ENCODE data around the gene CARM1. TPM values are rescaled to one million over a fixed set of nuclear protein-coding genes. Genes with fewer than 3 reads are reported as not detected.

Gene CARM1
- total and polyA plus RNA-seq, 2 donors (not counting 1 experiment from before 2014, with no cell fraction given), result 33.0 to 34.3 TPM

- no peaks in the 10 kb centered on the region for H3K27me3 Mint-ChIP-seq
- Histone ChIP-seq H3K9me3 (ENCODE audit: control extremely low read depth in 1 of 3, control insufficient read depth in 2 of 3, insufficient read depth in 1 of 3, low read length in 2 of 3) (peaks cover 1 to 31% (median 9%) of the 10 kb centered on the region in 3 donors), H3K27me3 (replicated peaks in 1 of 4; ENCODE audit: control extremely low read depth in 1 of 4, control insufficient read depth in 3 of 4, insufficient read depth in 4 of 4, low read length in 3 of 4) (no peaks in the 10 kb centered on the region), H4K20me1 (ENCODE audit: control insufficient read depth, insufficient read depth, low read length, poor library complexity, severe bottlenecking) (peaks cover 7% of the 10 kb centered on the region), H3K36me3 (replicated peaks in 1 of 2; ENCODE audit: control extremely low read depth in 1 of 2, control insufficient read depth in 1 of 2, extremely low read depth in 1 of 2, insufficient read depth in 2 of 2, low read length in 1 of 2) (peaks cover 0 to 17% of the 10 kb centered on the region in 2 experiments), H3K9ac (ENCODE audit: low read length) (peak overlapping the region; percentile 92), H3K4me1 (ENCODE audit: control insufficient read depth in 2 of 2, insufficient read depth in 2 of 2, low read length in 2 of 2) (peaks cover 7 to 17% of the 10 kb centered on the region in 2 donors), H2AFZ (ENCODE audit: insufficient read depth, low read depth, low read length, poor library complexity, severe bottlenecking) (peak overlapping the region; percentile 85), H3K79me2 (ENCODE audit: control insufficient read depth, insufficient read depth, low read length) (no peaks in the 10 kb centered on the region), H3K4me2 (replicated peaks; ENCODE audit: low read depth, low read length, poor library complexity, severe bottlenecking) (peak overlapping the region; percentile 87), H3K27ac (ENCODE audit: low read length in 2 of 2) (peak overlapping the region; percentile 95 to 97), H3K4me3 (ENCODE audit: control extremely low read depth in 1 of 5, extremely low read depth in 1 of 5, insufficient read depth in 1 of 5, low read depth in 2 of 5, low read length in 4 of 5) (peak overlapping the region in 4 of 5 experiments; percentile 91 to 97 (median 95))
- H3K9me3 Mint-ChIP-seq (ENCODE audit: insufficient read depth), result peaks cover 6% of the 10 kb centered on the region
- ChIA-PET CTCF (interaction anchor here (0.6 to 5.0 kb wide), 7 partner anchors 11 to 136 kb away, joined by 3 to 62 read pairs (median 4); partner anchors contain the start of genes CARM1 and DNM2), POLR2A (interaction anchor here (0.5 to 2.0 kb wide), 14 partner anchors 12 to 747 kb away, joined by 3 to 18 read pairs (median 4); partner anchors contain the start of genes CARM1, DNM2, KRI1 and QTRT1)
- no peak for ATAC-seq (ENCODE audit: low read depth)
- peak overlapping the region; percentile 96 for H3K4me3 Mint-ChIP-seq
- 72% methylated on average over 32 of the region's 32 CpGs for WGBS (ENCODE audit: insufficient coverage)
- intact Hi-C loops (cut with micrococcal nuclease), result loop anchor here (1.0 to 5.0 kb wide), 2 partner anchors 76 to 1018 kb away; partner anchors contain the start of gene FBXL12
- TF ChIP-seq EZH2 (IDR thresholded peaks at IDR 0.05; ENCODE audit: borderline replicate concordance, insufficient read depth, low read depth, low read length, poor library complexity, severe bottlenecking), result no peak
- TF ChIP-seq CTCF (IDR thresholded peaks at IDR 0.05), result no peak
- peak overlapping the region; percentile 100 for H3K27ac Mint-ChIP-seq
- DNase-seq, result no peak
- peaks cover 14% of the 10 kb centered on the region for H3K4me1 Mint-ChIP-seq
These were observed 36.1 kb upstream of the CARM1 start for GRCh38 chr19:10835089-10835753.
